H1 (cell line): Measurements from ENCODE around the gene HDLBP. TPM values are rescaled to one million over a fixed set of nuclear protein-coding genes. Genes with fewer than 3 reads are reported as not detected.

Source experiments
- CTCF ChIA-PET: fragments of 300-600 bp; sonication (Branson Sonifier 250); formaldehyde crosslinking; loops from one replicate; lab custom pipeline; 2021; ENCODE audit not compliant: partially characterized antibody; lab: Charles Lee
- POLR2A ChIA-PET: fragments of 300-600 bp; sonication (Branson Sonifier 250); formaldehyde crosslinking; loops from one replicate; lab custom pipeline; 2021; ENCODE audit warnings: inconsistent platforms; ENCODE audit not compliant: partially characterized antibody; lab: Charles Lee
- DNase-seq, 2 experiments: peaks; one replicate each; pipeline versions ENCODE4 v3.0.0 to v3.0.0-alpha.2; 2010 to 2022; ENCODE audit warnings: low spot score in 2 of 2, low read depth in 1 of 2, mixed read lengths in 1 of 2
- FAIRE-seq: peaks from 2 replicates; lab custom pipeline; 2011; peaks lifted over from hg19 to GRCh38; lab: Jason Lieb, UNC
- H2AFZ ChIP-seq: 2 replicates; pipeline ENCODE4 v1.8.1; 2012; ENCODE audit warnings: low read length, inconsistent platforms
- H2AK5ac ChIP-seq: 2 replicates; pipeline ENCODE4 v1.6.1; 2013; ENCODE audit warnings: low read depth, low read length
- H2BK120ac ChIP-seq: replicated peaks from 2 replicates; pipeline ENCODE3; 2013; ENCODE audit warnings: low read depth, low read length, inconsistent platforms
- H2BK12ac ChIP-seq: 2 replicates; pipeline ENCODE4 v1.6.1; 2013; ENCODE audit warnings: low read depth, low read length
- H2BK15ac ChIP-seq: 2 replicates; pipeline ENCODE4 v1.6.1; 2013; ENCODE audit warnings: low read length
- H2BK20ac ChIP-seq: 2 replicates; pipeline ENCODE4 v1.6.1; 2013; ENCODE audit warnings: low read length
- H2BK5ac ChIP-seq: 2 replicates; pipeline ENCODE4 v1.6.1; 2013; ENCODE audit warnings: low read depth, low read length
- H3K14ac ChIP-seq: 2 replicates; pipeline ENCODE4 v1.6.1; 2013; ENCODE audit warnings: inconsistent platforms; ENCODE audit not compliant: insufficient read length
- H3K18ac ChIP-seq: 2 replicates; pipeline ENCODE4 v1.6.1; 2013; ENCODE audit warnings: low read length; ENCODE audit errors: extremely low read depth
- H3K23ac ChIP-seq: 2 replicates; pipeline ENCODE4 v1.6.1; 2013; ENCODE audit warnings: inconsistent platforms; ENCODE audit not compliant: insufficient read length
- H3K23me2 ChIP-seq: 2 replicates; pipeline ENCODE4 v1.6.1; 2013; ENCODE audit warnings: low read depth, low read length
- H3K27ac ChIP-seq: 2 replicates; pipeline ENCODE4 v1.6.1; 2011; ENCODE audit warnings: low read depth, low read length, inconsistent platforms
- H3K27me3 ChIP-seq, 4 experiments: replicated peaks in 1 of 4; 1 replicate in 1 of 4; 2 replicates in 3 of 4; pipeline versions ENCODE4 v1.6.1 to v1.8.1; 2011 to 2013; ENCODE audit warnings: low read length in 3 of 4, mild to moderate bottlenecking in 3 of 4, inconsistent platforms in 2 of 4, mixed read lengths in 2 of 4, moderate library complexity in 1 of 4; ENCODE audit not compliant: control insufficient read depth in 3 of 4, insufficient read depth in 3 of 4; ENCODE audit errors: extremely low read depth in 1 of 4
- H3K36me3 ChIP-seq, 4 experiments: 2 replicates each; pipeline versions ENCODE4 v1.6.1 to v1.8.1; 2011 to 2013; ENCODE audit warnings: mild to moderate bottlenecking in 4 of 4, low read length in 3 of 4, moderate library complexity in 2 of 4, control low read depth in 1 of 4, inconsistent platforms in 1 of 4; ENCODE audit not compliant: insufficient read depth in 4 of 4, control insufficient read depth in 2 of 4
- H3K4ac ChIP-seq: replicated peaks from 2 replicates; pipeline ENCODE3; 2013; ENCODE audit warnings: low read length, low read depth, mixed read lengths, inconsistent platforms; ENCODE audit not compliant: insufficient read length
- H3K4me1 ChIP-seq, 4 experiments: replicated peaks in 1 of 4; 1 replicate in 1 of 4; 2 replicates in 3 of 4; pipeline versions ENCODE4 v1.6.1 to v1.8.1; 2011 to 2013; ENCODE audit warnings: low read length in 3 of 4, inconsistent platforms in 2 of 4, mixed read lengths in 1 of 4; ENCODE audit not compliant: insufficient read depth in 4 of 4, control insufficient read depth in 3 of 4
- H3K4me2 ChIP-seq, 2 experiments: 2 replicates each; pipeline versions ENCODE4 v1.6.1 to v1.8.1; 2011 to 2013; ENCODE audit warnings: low read depth in 2 of 2, low read length in 2 of 2, control low read depth in 1 of 2, inconsistent platforms in 1 of 2, mild to moderate bottlenecking in 1 of 2; ENCODE audit not compliant: insufficient read depth in 1 of 2
- H3K4me3 ChIP-seq, 4 experiments: fragments of 200-600, 300-600 bp in 1 of 4; sonication (generic), shearing (Covaris generic), sonication (Bioruptor Twin) in 1 of 4; 2 replicates each; pipeline versions ENCODE4 v1.5.1 to v1.8.1; 2011 to 2016; ENCODE audit warnings: low read length in 4 of 4, low read depth in 3 of 4, control low read depth in 2 of 4, inconsistent platforms in 2 of 4, mild to moderate bottlenecking in 2 of 4, mixed read lengths in 1 of 4, moderate library complexity in 1 of 4; ENCODE audit not compliant: insufficient read depth in 2 of 4; ENCODE audit errors: extremely low read depth in 1 of 4
- H3K56ac ChIP-seq: replicated peaks from 2 replicates; pipeline ENCODE3; 2013; ENCODE audit warnings: low read depth, mild to moderate bottlenecking, mixed read lengths, low read length, inconsistent platforms; ENCODE audit not compliant: insufficient read length
- H3K79me1 ChIP-seq: 2 replicates; pipeline ENCODE4 v1.6.1; 2013; ENCODE audit warnings: low read depth, low read length, control low read depth
- H3K79me2 ChIP-seq, 2 experiments: 2 replicates each; pipeline versions ENCODE4 v1.6.1 to v1.8.1; 2012 to 2013; ENCODE audit warnings: low read length in 2 of 2, mild to moderate bottlenecking in 2 of 2, inconsistent platforms in 1 of 2; ENCODE audit not compliant: insufficient read depth in 2 of 2, control insufficient read depth in 1 of 2
- H3K9ac ChIP-seq, 4 experiments: replicated peaks in 1 of 4; 1 replicate in 1 of 4; 2 replicates in 3 of 4; pipeline versions ENCODE4 v1.6.1 to v1.8.1; 2011 to 2013; ENCODE audit warnings: low read depth in 3 of 4, low read length in 3 of 4, control low read depth in 2 of 4, mild to moderate bottlenecking in 2 of 4, moderate library complexity in 2 of 4, inconsistent platforms in 1 of 4; ENCODE audit errors: extremely low read depth in 1 of 4
- H3K9me3 ChIP-seq, 2 experiments: 2 replicates each; pipeline versions ENCODE4 v1.6.1 to v1.8.1; 2012 to 2013; ENCODE audit warnings: mild to moderate bottlenecking in 2 of 2, moderate library complexity in 2 of 2, control low read depth in 1 of 2, inconsistent platforms in 1 of 2, low read depth in 1 of 2, low read length in 1 of 2, mixed read lengths in 1 of 2; ENCODE audit not compliant: insufficient read depth in 2 of 2
- H4K20me1 ChIP-seq, 2 experiments: replicated peaks in 1 of 2; 2 replicates each; pipeline versions ENCODE3 to v1.8.1; 2011 to 2013; ENCODE audit warnings: inconsistent platforms in 2 of 2, low read length in 2 of 2, mild to moderate bottlenecking in 1 of 2; ENCODE audit not compliant: insufficient read depth in 2 of 2, control insufficient read depth in 1 of 2
- H4K5ac ChIP-seq: 2 replicates; pipeline ENCODE4 v1.6.1; 2013; ENCODE audit warnings: low read length, low read depth, mixed read lengths, inconsistent platforms; ENCODE audit not compliant: insufficient read length
- H4K8ac ChIP-seq: 2 replicates; pipeline ENCODE4 v1.8.0; 2013; ENCODE audit warnings: mild to moderate bottlenecking, moderate library complexity, low read length, inconsistent platforms; ENCODE audit not compliant: insufficient read depth; ENCODE audit errors: extremely low read depth
- H4K91ac ChIP-seq: replicated peaks from 2 replicates; pipeline ENCODE3; 2013; ENCODE audit warnings: low read length, mixed read lengths, inconsistent platforms; ENCODE audit not compliant: insufficient read length
- ATF3 ChIP-seq: IDR thresholded peaks from 2 replicates; pipeline ENCODE4 v1.6.1; 2011; ENCODE audit warnings: low read depth, mild to moderate bottlenecking, low read length; ENCODE audit not compliant: insufficient read depth
- MAFK ChIP-seq: IDR thresholded peaks from 2 replicates; pipeline ENCODE4 v1.6.1; 2012; ENCODE audit warnings: low read depth, mild to moderate bottlenecking, improper control_type of control experiment, low read length
- PHF8 ChIP-seq: fragments of 200-600 bp; sonication (generic); conservative IDR thresholded peaks from 2 replicates; pipeline ENCODE4 v1.7.1; 2012; ENCODE audit warnings: low read depth, mild to moderate bottlenecking, inconsistent platforms, low read length, moderate library complexity
- POU5F1 ChIP-seq: IDR thresholded peaks from 2 replicates; pipeline ENCODE4 v1.6.1; 2011; ENCODE audit warnings: low read depth, mild to moderate bottlenecking, low read length, moderate library complexity
- RFX5 ChIP-seq: IDR thresholded peaks from 2 replicates; pipeline ENCODE4 v1.6.1; 2011; ENCODE audit warnings: low read depth, low read length, improper control_type of control experiment, borderline replicate concordance
- SAP30 ChIP-seq: fragments of 300-600 bp; sonication (generic); IDR thresholded peaks from 2 replicates; pipeline ENCODE4 v1.7.1; 2012; ENCODE audit warnings: low read length, moderate library complexity, mild to moderate bottlenecking, inconsistent platforms; ENCODE audit not compliant: insufficient read depth, insufficient replicate concordance
- SUZ12 ChIP-seq: fragments of 200-600 bp; sonication (generic); IDR thresholded peaks from 2 replicates; pipeline ENCODE4 v1.6.1; 2012; ENCODE audit warnings: mild to moderate bottlenecking, inconsistent platforms, low read length, moderate library complexity, mixed read lengths
- TAF7 ChIP-seq: optimal IDR thresholded peaks from 2 replicates; pipeline ENCODE3; 2011; ENCODE audit warnings: low read depth, mild to moderate bottlenecking, inconsistent platforms, low read length, moderate library complexity, borderline replicate concordance
- WGBS, 2 experiments: shearing (Covaris generic) in 1 of 2; methylation state at CpG; one replicate each; pipeline versions ENCODE4 v1.1.6 to v1.1.7; 2013 to 2015; ENCODE audit warnings: low lambda C conversion rate in 2 of 2, mixed read lengths in 2 of 2, inconsistent platforms in 1 of 2, low coverage in 1 of 2, missing lambda C conversion rate in 1 of 2; ENCODE audit not compliant: insufficient replicate concordance in 2 of 2, insufficient coverage in 1 of 2, insufficient read length in 1 of 2; ENCODE audit errors: extremely low coverage in 1 of 2, missing lambda C conversion rate in 1 of 2; 5-methylcytosine and 5-hydroxymethylcytosine counted together
- polyA plus RNA-seq, 7 experiments: library from polyadenylated mRNA; depleted of rRNA in 3 of 7; stranded (reverse) in 5 of 7; unstranded in 2 of 7; fragments of >200 nt in 5 of 7; fragments of 200-250 nt in 2 of 7; gene quantifications; 1 replicate in 5 of 7; 2 replicates in 1 of 7; 4 replicates in 1 of 7; pipeline versions ENCODE4 v1.2.1 to v1.2.3, GENCODE V29; 2011 to 2013; ENCODE audit warnings: missing spikeins in 2 of 7, mixed read lengths in 2 of 7
- total RNA-seq: library from RNA; stranded (reverse); fragmentation: NEBNext Ultra II Directional; extraction: Animal tissue kit (Norgen Biotek cat#: 25700); gene quantifications from 2 replicates; pipeline ENCODE4 v1.2.1, GENCODE V29; 2021

The HDLBP gene
- total and polyA plus RNA-seq, 2 of the 8 experiments (the other 6 are each of a cell fraction or from before 2014, with no cell fraction given) = 185 to 360 TPM

- Histone ChIP-seq H4K20me1 (peaks cover 12 to 46% of the 10 kb centered on the region in 2 experiments), H2BK120ac (no peak overlapping the region), H3K36me3 (peaks cover 5 to 35% (median 10%) of the 10 kb centered on the region in 4 experiments; a peak in 6 of 8 replicates), H2AK5ac (no peak overlapping the region), H3K27ac (no peak overlapping the region), H3K14ac (no peak overlapping the region), H2BK20ac (no peak overlapping the region), H4K5ac (no peak overlapping the region), H3K18ac (no peak overlapping the region), H2BK5ac (no peak overlapping the region), H2BK15ac (no peak overlapping the region), H3K4me1 (peaks cover 0 to 7% (median 2%) of the 10 kb centered on the region in 4 experiments; a peak in 5 of 7 replicates), H3K56ac (no peak overlapping the region), H3K9ac (no peak overlapping the region), H3K9me3 (no peaks in the 10 kb centered on the region), H3K4ac (no peak overlapping the region), H2BK12ac (no peak overlapping the region), H4K8ac (no peak overlapping the region), H4K91ac (no peak overlapping the region), H3K23me2 (peaks cover 8% of the 10 kb centered on the region; the same call in 1 of the 2 replicates), H2AFZ (no peak overlapping the region), H3K79me1 (peaks cover 30% of the 10 kb centered on the region), H3K23ac (no peak overlapping the region), H3K79me2 (peaks cover 10 to 50% of the 10 kb centered on the region in 2 experiments), H3K4me2 (no peak overlapping the region), H3K27me3 (no peaks in the 10 kb centered on the region), H3K4me3 (no peak overlapping the region)
- CTCF ChIA-PET = interaction anchor here (1.6 to 2.0 kb wide), 4 partner anchors 10 to 21 kb away, joined by 4 to 7 read pairs (median 5); no protein-coding TSS in a partner anchor
- 95% methylated on average over 7 of the region's 7 CpGs; no CpG with 5 or more reads in 1 of the 2 experiments for WGBS, 2 experiments
- POLR2A ChIA-PET = interaction anchor here (0.8 to 3.0 kb wide), 6 partner anchors 10 to 119 kb away, joined by 3 to 9 read pairs (median 4); partner anchors contain the start of genes HDLBP and PASK
- FAIRE-seq (no peak), DNase-seq (no peak)
- TF ChIP-seq TAF7 = no peak
- TF ChIP-seq RFX5 = no peak
- TF ChIP-seq MAFK = no peak
- TF ChIP-seq SAP30 = no peak
- TF ChIP-seq PHF8 = no peak
- no peak for TF ChIP-seq ATF3
- no peak for TF ChIP-seq POU5F1
- TF ChIP-seq SUZ12 = no peak
Measured at GRCh38 chr2:241268306-241268705, 47.2 kb downstream of the HDLBP start.
